GM18502 (cell line): Measurements from ENCODE around the gene CHAF1A.

Source experiments
- ATAC-seq: cut with Tn5 transposase; IDR thresholded peaks from one replicate; pipeline ENCODE4 v1.9.1; 2021; ENCODE audit warnings: mild to moderate bottlenecking; ENCODE audit not compliant: unreplicated experiment, poor library complexity

Gene CHAF1A

DNA sequence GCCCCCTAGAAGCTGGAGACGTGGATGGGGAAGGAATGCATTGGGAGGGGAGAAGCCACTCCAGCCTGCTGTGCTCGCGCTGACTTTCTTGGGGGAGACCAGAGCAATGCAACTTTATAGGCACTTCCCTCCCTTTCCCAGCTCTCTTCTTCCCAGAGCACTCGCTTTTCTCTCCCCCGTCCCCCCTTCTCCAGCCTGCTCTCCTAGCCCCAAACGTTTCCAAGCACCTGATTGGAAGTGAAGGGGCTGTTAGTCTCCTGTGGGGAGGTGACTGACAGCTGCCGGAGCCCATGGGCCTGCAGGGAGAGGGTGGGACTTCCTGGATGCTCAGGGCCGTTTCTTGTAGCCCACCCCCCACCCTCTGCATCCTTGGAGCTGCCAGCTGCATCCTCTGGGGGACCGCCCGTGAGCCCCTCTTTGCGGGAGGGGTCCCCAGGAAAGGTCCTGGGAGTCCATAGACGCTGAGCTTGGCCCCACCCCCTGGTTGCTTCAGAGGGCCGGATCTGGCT, 72.1 kb downstream of the CHAF1A start:
- no peak for ATAC-seq

DNA sequence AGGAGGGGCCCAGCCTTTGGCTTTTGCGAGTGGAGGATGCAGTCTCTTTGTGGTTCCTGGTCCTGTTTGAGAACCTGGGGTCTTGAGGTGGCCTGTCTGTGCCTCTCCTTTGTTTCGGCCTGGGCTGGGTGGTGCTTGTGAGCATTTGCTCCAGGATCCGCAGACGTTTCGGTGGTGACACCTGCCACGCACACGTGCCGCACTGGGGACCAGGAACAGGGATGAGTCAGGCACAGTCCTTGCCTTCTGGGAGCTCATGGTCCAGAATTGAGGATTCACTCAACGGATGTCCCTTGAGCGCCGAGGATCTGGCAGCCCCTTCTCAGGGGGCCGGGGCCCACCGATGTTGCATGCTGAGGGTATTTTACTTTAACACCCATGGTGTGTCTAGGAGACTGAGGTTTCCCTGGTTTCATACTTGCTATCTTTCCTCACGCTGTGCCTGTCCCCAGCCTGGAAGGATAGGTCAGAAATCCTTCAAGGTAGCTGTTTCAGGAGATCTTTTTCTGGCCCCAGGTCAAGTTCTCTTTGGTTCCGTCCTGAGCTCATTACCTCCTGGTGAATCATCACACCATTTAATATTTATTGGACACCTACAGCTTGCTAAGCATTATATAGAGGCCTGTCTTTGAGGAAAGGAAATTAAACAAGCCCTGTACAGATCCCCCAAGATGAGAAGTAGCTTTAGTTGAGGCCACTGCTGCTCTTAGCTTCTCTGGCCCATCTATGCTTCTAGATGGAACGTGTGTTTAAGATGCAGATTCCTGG, 74.8 kb downstream of the CHAF1A start:
- no peak for ATAC-seq

- no peak for ATAC-seq
Measured at GRCh38 chr19:4482721-4483364, 80.4 kb downstream of the CHAF1A start.

- no peak for ATAC-seq
Measured at GRCh38 chr19:4483385-4483784, 80.9 kb downstream of the CHAF1A start.

GRCh38 chr19:4487572-4487971, 85.1 kb downstream of the CHAF1A start:
- ATAC-seq = no peak

DNA sequence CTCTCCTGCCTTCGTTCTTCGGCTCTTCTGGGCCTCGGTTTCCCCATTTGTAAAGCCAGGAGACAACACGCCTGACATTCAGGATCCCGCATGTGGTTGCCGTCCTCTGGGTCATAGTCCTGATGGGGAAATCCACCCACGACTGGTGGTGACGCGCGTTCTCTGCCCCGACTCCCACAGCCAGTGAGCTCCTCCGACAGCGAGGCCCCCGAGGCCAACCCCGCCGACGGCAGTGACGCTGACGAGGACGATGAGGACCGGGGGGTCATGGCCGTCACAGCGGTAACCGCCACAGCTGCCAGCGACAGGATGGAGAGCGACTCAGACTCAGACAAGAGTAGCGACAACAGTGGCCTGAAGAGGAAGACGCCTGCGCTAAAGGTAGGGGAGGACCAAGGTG, 86.1 kb downstream of the CHAF1A start:
- ATAC-seq = no peak

GRCh38 chr19:4491446-4491845, 89.0 kb downstream of the CHAF1A start:
- no peak for ATAC-seq

DNA sequence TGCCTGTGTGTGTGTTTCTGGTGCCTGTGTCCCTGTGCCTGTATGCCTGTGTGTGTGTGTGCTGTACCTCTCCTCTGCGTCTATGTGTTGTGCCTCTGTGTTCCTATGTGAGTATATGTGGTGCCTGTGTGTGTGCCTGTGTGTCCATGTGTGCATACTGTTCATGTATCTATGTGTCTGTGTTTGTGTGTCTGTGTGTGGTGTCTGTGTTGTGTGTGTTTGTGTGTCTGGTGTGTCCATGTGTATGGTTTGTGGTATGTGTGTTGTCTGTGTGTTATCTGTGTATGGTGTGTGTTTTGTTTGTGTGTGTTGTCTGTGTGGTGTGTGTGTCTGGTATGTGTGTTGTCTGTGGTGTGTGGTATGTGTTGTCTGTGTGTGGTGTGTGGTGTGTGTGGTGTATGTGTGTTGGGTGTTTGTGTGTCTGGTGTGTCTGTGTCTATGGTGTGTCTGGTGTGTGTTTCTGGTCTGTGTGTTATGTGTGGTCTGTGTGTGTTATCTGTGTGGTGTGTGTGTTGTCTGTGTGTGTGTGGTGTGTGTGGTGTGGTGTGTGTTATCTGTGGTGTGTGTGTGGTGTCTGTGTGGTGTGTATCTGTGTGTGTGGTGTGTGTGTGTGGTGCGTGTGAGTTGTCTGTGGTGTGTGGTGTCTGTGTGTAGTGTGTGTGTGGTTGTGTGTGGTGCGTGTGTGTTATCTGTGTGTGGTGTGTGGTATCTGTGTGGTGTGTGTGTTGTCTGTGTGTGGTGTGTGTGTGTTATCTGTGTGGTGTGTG, 90.1 kb downstream of the CHAF1A start:
- no peak for ATAC-seq
